Fibroblast of lung (primary cell): Measurements from ENCODE around the gene RPS4Y2. TPM values are rescaled to one million over a fixed set of nuclear protein-coding genes. Genes with fewer than 3 reads are reported as not detected.

Experiments
- DNase-seq, 2 donors: peaks; one replicate each; pipeline versions ENCODE4 v3.0.0 to v3.0.0-alpha.2; 2010; ENCODE audit warnings: low read depth in 2 of 2
- H2AFZ ChIP-seq: 2 replicates; pipeline ENCODE4 v1.5.1; 2012; ENCODE audit warnings: low read length, control low read depth, inconsistent platforms
- H3K27ac ChIP-seq: 2 replicates; pipeline ENCODE4 v1.5.1; 2011; ENCODE audit warnings: low read length, control low read depth; ENCODE audit not compliant: insufficient read depth
- H3K27me3 ChIP-seq: 2 replicates; pipeline ENCODE4 v1.5.1; 2011; ENCODE audit warnings: mild to moderate bottlenecking, low read length; ENCODE audit not compliant: control insufficient read depth, insufficient read depth
- H3K36me3 ChIP-seq: 2 replicates; pipeline ENCODE4 v1.5.1; 2011; ENCODE audit warnings: low read length; ENCODE audit not compliant: control insufficient read depth, insufficient read depth
- H3K4me1 ChIP-seq: 2 replicates; pipeline ENCODE4 v1.5.1; 2011; ENCODE audit warnings: low read length; ENCODE audit not compliant: control insufficient read depth, insufficient read depth; ENCODE audit errors: extremely low read depth
- H3K4me2 ChIP-seq: 2 replicates; pipeline ENCODE4 v1.5.1; 2011; ENCODE audit warnings: low read length, control low read depth; ENCODE audit not compliant: insufficient read depth; ENCODE audit errors: extremely low read depth
- H3K4me3 ChIP-seq, 4 experiments: fragments of 200-600 bp in 1 of 4; sonication (generic) in 1 of 4; replicated peaks in 1 of 4; 2 replicates each; pipeline ENCODE4 v1.5.1; 2011 to 2016; ENCODE audit warnings: low read length in 4 of 4, low read depth in 3 of 4, mild to moderate bottlenecking in 3 of 4, control low read depth in 2 of 4, inconsistent platforms in 1 of 4, mixed read lengths in 1 of 4; ENCODE audit not compliant: insufficient read depth in 1 of 4; ENCODE audit errors: control extremely low read depth in 1 of 4
- H3K79me2 ChIP-seq: 2 replicates; pipeline ENCODE4 v1.5.1; 2012; ENCODE audit warnings: mild to moderate bottlenecking, low read length, inconsistent platforms; ENCODE audit not compliant: control insufficient read depth, insufficient read depth
- H3K9ac ChIP-seq: 2 replicates; pipeline ENCODE4 v1.5.1; 2011; ENCODE audit warnings: mild to moderate bottlenecking, low read length, control low read depth; ENCODE audit not compliant: insufficient read depth
- H3K9me3 ChIP-seq: 2 replicates; pipeline ENCODE4 v1.5.1; 2012; ENCODE audit warnings: low read depth, low read length; ENCODE audit not compliant: control insufficient read depth, insufficient read depth
- H4K20me1 ChIP-seq: 2 replicates; pipeline ENCODE4 v1.5.1; 2011; ENCODE audit warnings: low read length; ENCODE audit not compliant: control insufficient read depth, insufficient read depth; ENCODE audit errors: extremely low read depth
- EZH2 ChIP-seq: IDR thresholded peaks from 2 replicates; pipeline ENCODE4 v1.5.1; 2012; ENCODE audit warnings: low read length, control low read depth, mild to moderate bottlenecking; ENCODE audit errors: missing control alignments
- polyA plus RNA-seq, 2 donors: library from polyadenylated mRNA; depleted of rRNA in 1 of 2; stranded (reverse) in 1 of 2; unstranded in 1 of 2; fragments of >200 nt; gene quantifications; 2 replicates each; pipeline ENCODE4 v1.2.1, GENCODE V29; 2011 to 2012; ENCODE audit warnings: missing spikeins in 1 of 2
- total RNA-seq: library from RNA; depleted of rRNA; stranded (reverse); fragments of >200 nt; gene quantifications from 2 replicates; pipeline ENCODE4 v1.2.1, GENCODE V29; 2014
- TF ChIP-seq, protein P1 (sequence below), 2 donors: IDR thresholded peaks in 1 of 2; conservative IDR thresholded peaks in 1 of 2; 1 replicate in 1 of 2; 2 replicates in 1 of 2; pipeline ENCODE4 v1.5.1; 2011 to 2012; ENCODE audit warnings: low read length in 2 of 2, control low read depth in 1 of 2, inconsistent platforms in 1 of 2, low read depth in 1 of 2, mild to moderate bottlenecking in 1 of 2

The RPS4Y2 gene
- total and polyA plus RNA-seq, 2 donors (not counting 1 experiment from before 2014, with no cell fraction given): not detected

GRCh38 chrY:20814794-20815193, 58.9 kb downstream of the RPS4Y2 start:
- no peak overlapping the region for H3K27ac ChIP-seq
- H3K9me3 ChIP-seq: no peaks in the 10 kb centered on the region
- H4K20me1 ChIP-seq: no peaks in the 10 kb centered on the region
- DNase-seq: no peak
- no peak overlapping the region for H3K4me2 ChIP-seq
- H3K9ac ChIP-seq: no peak overlapping the region
- no peaks in the 10 kb centered on the region for H3K4me1 ChIP-seq
- no peak overlapping the region for H3K4me3 ChIP-seq
- H3K27me3 ChIP-seq: no peaks in the 10 kb centered on the region
- no peaks in the 10 kb centered on the region for H3K79me2 ChIP-seq
- H2AFZ ChIP-seq: no peak overlapping the region
- TF ChIP-seq EZH2: no peak
- TF ChIP-seq, protein P1, sequence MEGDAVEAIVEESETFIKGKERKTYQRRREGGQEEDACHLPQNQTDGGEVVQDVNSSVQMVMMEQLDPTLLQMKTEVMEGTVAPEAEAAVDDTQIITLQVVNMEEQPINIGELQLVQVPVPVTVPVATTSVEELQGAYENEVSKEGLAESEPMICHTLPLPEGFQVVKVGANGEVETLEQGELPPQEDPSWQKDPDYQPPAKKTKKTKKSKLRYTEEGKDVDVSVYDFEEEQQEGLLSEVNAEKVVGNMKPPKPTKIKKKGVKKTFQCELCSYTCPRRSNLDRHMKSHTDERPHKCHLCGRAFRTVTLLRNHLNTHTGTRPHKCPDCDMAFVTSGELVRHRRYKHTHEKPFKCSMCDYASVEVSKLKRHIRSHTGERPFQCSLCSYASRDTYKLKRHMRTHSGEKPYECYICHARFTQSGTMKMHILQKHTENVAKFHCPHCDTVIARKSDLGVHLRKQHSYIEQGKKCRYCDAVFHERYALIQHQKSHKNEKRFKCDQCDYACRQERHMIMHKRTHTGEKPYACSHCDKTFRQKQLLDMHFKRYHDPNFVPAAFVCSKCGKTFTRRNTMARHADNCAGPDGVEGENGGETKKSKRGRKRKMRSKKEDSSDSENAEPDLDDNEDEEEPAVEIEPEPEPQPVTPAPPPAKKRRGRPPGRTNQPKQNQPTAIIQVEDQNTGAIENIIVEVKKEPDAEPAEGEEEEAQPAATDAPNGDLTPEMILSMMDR (conservative IDR thresholded peaks at IDR 0.05 in 1 of 2, IDR thresholded peaks at IDR 0.05 in 1 of 2; ENCODE audit: low read depth in 1 of 2, low read length in 2 of 2): no peak
- H3K36me3 ChIP-seq: no peaks in the 10 kb centered on the region

DNA sequence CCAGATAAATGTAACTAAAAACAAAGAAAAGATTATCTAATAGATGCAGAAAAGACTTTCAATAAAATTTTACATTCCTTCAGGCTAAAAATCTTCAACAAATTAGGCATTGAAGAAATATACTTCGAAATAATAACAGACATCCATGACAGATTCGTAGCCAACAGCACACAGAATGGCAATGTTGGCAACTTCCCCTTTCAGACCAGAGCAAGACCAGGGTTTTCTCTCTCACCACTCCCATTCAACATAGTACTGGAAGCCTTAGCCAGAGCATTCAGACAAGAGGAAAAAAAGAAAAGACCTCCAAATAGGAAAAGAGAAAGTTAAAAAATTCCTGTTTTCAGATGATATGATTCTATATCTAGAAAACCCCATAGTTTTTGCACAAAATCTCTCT, 61.2 kb downstream of the RPS4Y2 start:
- no peak overlapping the region for H3K27ac ChIP-seq
- H3K27me3 ChIP-seq: no peaks in the 10 kb centered on the region
- no peaks in the 10 kb centered on the region for H3K79me2 ChIP-seq
- no peak overlapping the region for H3K9ac ChIP-seq
- H3K4me2 ChIP-seq: no peak overlapping the region
- H3K9me3 ChIP-seq: no peaks in the 10 kb centered on the region
- no peaks in the 10 kb centered on the region for H4K20me1 ChIP-seq
- H3K4me3 ChIP-seq: no peak overlapping the region
- DNase-seq: no peak
- no peaks in the 10 kb centered on the region for H3K36me3 ChIP-seq
- H3K4me1 ChIP-seq: no peaks in the 10 kb centered on the region
- no peak for TF ChIP-seq EZH2
- TF ChIP-seq, protein P1 (conservative IDR thresholded peaks at IDR 0.05 in 1 of 2, IDR thresholded peaks at IDR 0.05 in 1 of 2; ENCODE audit: low read depth in 1 of 2, low read length in 2 of 2): no peak
- H2AFZ ChIP-seq: no peak overlapping the region

Other genes starting within 250 kb of the RPS4Y2 start
- 30.6 TPM in 1 of 2 replicates, not detected in the other for gene EIF1AY, start 180.3 kb upstream of the RPS4Y2 start, total RNA-seq
- 25.0 TPM in 1 of 2 replicates, not detected in the other for gene EIF1AY, start 180.3 kb upstream of the RPS4Y2 start, polyA plus RNA-seq